ENCODE measurements around the gene KLK10. TPM values are rescaled to one million over a fixed set of nuclear protein-coding genes. Genes with fewer than 3 reads are reported as not detected.

Gene KLK10
- total and polyA plus RNA-seq, 2 donors (not counting 3 experiments of a cell fraction or from before 2014, with no cell fraction given): not detected

DNA sequence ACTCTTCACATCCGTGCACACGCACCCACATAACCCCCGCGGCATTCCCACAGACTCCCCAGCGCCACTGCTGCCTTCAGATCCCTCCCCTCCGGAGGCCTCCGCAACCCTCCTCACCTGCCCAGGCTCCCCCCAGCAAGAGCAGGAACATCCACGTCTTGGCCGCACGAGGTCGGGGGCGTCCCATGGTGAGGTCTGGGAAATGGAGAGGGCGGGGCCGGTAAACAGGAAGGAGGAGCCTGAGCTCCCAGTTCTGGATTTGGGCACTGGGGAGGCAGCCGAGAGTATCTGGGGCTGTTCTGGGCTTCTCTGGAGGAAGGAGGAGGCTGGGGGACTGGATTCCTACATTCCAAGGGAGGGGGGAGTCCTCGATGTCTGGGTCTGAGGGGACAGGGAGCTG is 18.5 kb downstream of the KLK10 start:
- FAIRE-seq: no peak
- no peak overlapping the region for H3K9ac ChIP-seq (replicated peaks; ENCODE audit: extremely low read depth, insufficient read depth, low read length)
- TF ChIP-seq POLR2AphosphoS5 (IDR thresholded peaks at IDR 0.05; ENCODE audit: insufficient read depth, low read depth, low read length) (no peak), MYC (IDR thresholded peaks at IDR 0.05; ENCODE audit: low read depth, low read length) (no peak), GATA2 (IDR thresholded peaks at IDR 0.05; ENCODE audit: insufficient read depth, insufficient read length, low read depth, low read length) (no peak), EZH2 (IDR thresholded peaks at IDR 0.05; ENCODE audit: borderline replicate concordance, low read depth, low read length, severe bottlenecking) (no peak), FOS (IDR thresholded peaks at IDR 0.05; ENCODE audit: borderline replicate concordance, insufficient read depth, low read length) (no peak), POLR2A (IDR thresholded peaks at IDR 0.05; ENCODE audit: low read depth, low read length) (no peak)
- no peaks in the 10 kb centered on the region for H3K9me1 ChIP-seq (replicated peaks; ENCODE audit: control insufficient read depth, extremely low read depth, insufficient read depth, low read length)
- CTCF ChIA-PET: no interaction called here
- H4K20me1 ChIP-seq (replicated peaks; ENCODE audit: control insufficient read depth, extremely low read depth, insufficient read depth, low read length): no peaks in the 10 kb centered on the region
- no peak overlapping the region for H3K4me3 ChIP-seq (replicated peaks in 1 of 3; ENCODE audit: insufficient read depth in 1 of 3, low read depth in 1 of 3, low read length in 3 of 3)
- intact Hi-C loops (cut with micrococcal nuclease): no loop called here
- DNase-seq (ENCODE audit: low read depth, low spot score): no peak
- no peaks in the 10 kb centered on the region for H3K79me2 ChIP-seq (ENCODE audit: control insufficient read depth, insufficient read depth, low read length)
- H3K27me3 ChIP-seq (ENCODE audit: control insufficient read depth in 2 of 2, insufficient read depth in 2 of 2, low read length in 2 of 2): no peaks in the 10 kb centered on the region
- dilution Hi-C loops (cut with MboI; ENCODE audit: extremely low pct_ligation_motif_present, low sequenced_read_pairs): no loop called here
- H3K4me2 ChIP-seq (ENCODE audit: insufficient read depth, low read length): no peak overlapping the region
- no peaks in the 10 kb centered on the region for H3K36me3 ChIP-seq (ENCODE audit: control insufficient read depth in 2 of 2, extremely low read depth in 1 of 2, insufficient read depth in 2 of 2, low read length in 2 of 2)
- no peak overlapping the region for H3K27ac ChIP-seq (ENCODE audit: insufficient read depth, low read depth, low read length)
- H3K4me1 ChIP-seq (ENCODE audit: control insufficient read depth, extremely low read depth, insufficient read depth, low read length): no peaks in the 10 kb centered on the region
- no peak overlapping the region for H2AFZ ChIP-seq (ENCODE audit: low read depth, low read length)
- no TSS peak for BruUV-seq (replicated peaks)
- no peaks in the 10 kb centered on the region for H3K9me3 ChIP-seq (replicated peaks; ENCODE audit: control insufficient read depth, insufficient read depth, low read length)
- POLR2A ChIA-PET: no interaction called here

DNA sequence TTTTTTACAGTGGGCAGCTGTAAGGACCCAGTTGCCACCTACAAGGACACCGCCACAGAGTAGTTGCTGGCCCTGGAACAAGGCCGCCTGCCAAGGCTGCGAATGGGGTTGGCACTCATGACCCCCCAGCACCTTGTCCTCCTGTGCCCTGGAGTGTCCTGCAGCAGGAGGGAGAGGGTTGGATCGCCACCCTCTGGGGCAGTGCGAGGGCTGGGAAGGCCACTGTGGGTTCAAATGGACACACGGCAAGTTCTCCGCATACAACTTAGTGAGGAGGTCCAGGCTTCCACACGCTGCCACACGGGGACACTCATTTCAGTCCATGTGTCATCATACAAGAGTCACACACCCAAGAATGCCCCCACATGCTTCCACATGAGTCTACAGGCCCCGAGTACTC is 19.1 kb downstream of the KLK10 start:
- Histone ChIP-seq H3K9ac (replicated peaks; ENCODE audit: extremely low read depth, insufficient read depth, low read length) (no peak overlapping the region), H4K20me1 (replicated peaks; ENCODE audit: control insufficient read depth, extremely low read depth, insufficient read depth, low read length) (no peaks in the 10 kb centered on the region), H3K9me1 (replicated peaks; ENCODE audit: control insufficient read depth, extremely low read depth, insufficient read depth, low read length) (no peaks in the 10 kb centered on the region), H3K27me3 (ENCODE audit: control insufficient read depth in 2 of 2, insufficient read depth in 2 of 2, low read length in 2 of 2) (no peaks in the 10 kb centered on the region), H3K4me2 (ENCODE audit: insufficient read depth, low read length) (no peak overlapping the region), H2AFZ (ENCODE audit: low read depth, low read length) (no peak overlapping the region), H3K9me3 (replicated peaks; ENCODE audit: control insufficient read depth, insufficient read depth, low read length) (no peaks in the 10 kb centered on the region), H3K79me2 (ENCODE audit: control insufficient read depth, insufficient read depth, low read length) (no peaks in the 10 kb centered on the region), H3K27ac (ENCODE audit: insufficient read depth, low read depth, low read length) (no peak overlapping the region), H3K36me3 (ENCODE audit: control insufficient read depth in 2 of 2, extremely low read depth in 1 of 2, insufficient read depth in 2 of 2, low read length in 2 of 2) (no peaks in the 10 kb centered on the region), H3K4me3 (replicated peaks in 1 of 3; ENCODE audit: insufficient read depth in 1 of 3, low read depth in 1 of 3, low read length in 3 of 3) (no peak overlapping the region), H3K4me1 (ENCODE audit: control insufficient read depth, extremely low read depth, insufficient read depth, low read length) (no peaks in the 10 kb centered on the region)
- no peak for DNase-seq (ENCODE audit: low read depth, low spot score)
- CTCF ChIA-PET: interaction anchor here (2.6 kb wide), 1 partner anchor 21 kb away, joined by 7 read pairs; no protein-coding TSS in a partner anchor
- no TSS peak for BruUV-seq (replicated peaks)
- dilution Hi-C loops (cut with MboI; ENCODE audit: extremely low pct_ligation_motif_present, low sequenced_read_pairs): no loop called here
- FAIRE-seq: no peak
- intact Hi-C loops (cut with micrococcal nuclease): no loop called here
- POLR2A ChIA-PET: no interaction called here
- TF ChIP-seq FOS (IDR thresholded peaks at IDR 0.05; ENCODE audit: borderline replicate concordance, insufficient read depth, low read length): no peak
- TF ChIP-seq EZH2 (IDR thresholded peaks at IDR 0.05; ENCODE audit: borderline replicate concordance, low read depth, low read length, severe bottlenecking): no peak
- no peak for TF ChIP-seq MYC (IDR thresholded peaks at IDR 0.05; ENCODE audit: low read depth, low read length)
- no peak for TF ChIP-seq GATA2 (IDR thresholded peaks at IDR 0.05; ENCODE audit: insufficient read depth, insufficient read length, low read depth, low read length)
- no peak for TF ChIP-seq POLR2A (IDR thresholded peaks at IDR 0.05; ENCODE audit: low read depth, low read length)
- TF ChIP-seq POLR2AphosphoS5 (IDR thresholded peaks at IDR 0.05; ENCODE audit: insufficient read depth, low read depth, low read length): no peak
- TF ChIP-seq, protein P1, sequence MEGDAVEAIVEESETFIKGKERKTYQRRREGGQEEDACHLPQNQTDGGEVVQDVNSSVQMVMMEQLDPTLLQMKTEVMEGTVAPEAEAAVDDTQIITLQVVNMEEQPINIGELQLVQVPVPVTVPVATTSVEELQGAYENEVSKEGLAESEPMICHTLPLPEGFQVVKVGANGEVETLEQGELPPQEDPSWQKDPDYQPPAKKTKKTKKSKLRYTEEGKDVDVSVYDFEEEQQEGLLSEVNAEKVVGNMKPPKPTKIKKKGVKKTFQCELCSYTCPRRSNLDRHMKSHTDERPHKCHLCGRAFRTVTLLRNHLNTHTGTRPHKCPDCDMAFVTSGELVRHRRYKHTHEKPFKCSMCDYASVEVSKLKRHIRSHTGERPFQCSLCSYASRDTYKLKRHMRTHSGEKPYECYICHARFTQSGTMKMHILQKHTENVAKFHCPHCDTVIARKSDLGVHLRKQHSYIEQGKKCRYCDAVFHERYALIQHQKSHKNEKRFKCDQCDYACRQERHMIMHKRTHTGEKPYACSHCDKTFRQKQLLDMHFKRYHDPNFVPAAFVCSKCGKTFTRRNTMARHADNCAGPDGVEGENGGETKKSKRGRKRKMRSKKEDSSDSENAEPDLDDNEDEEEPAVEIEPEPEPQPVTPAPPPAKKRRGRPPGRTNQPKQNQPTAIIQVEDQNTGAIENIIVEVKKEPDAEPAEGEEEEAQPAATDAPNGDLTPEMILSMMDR (IDR thresholded peaks at IDR 0.05; ENCODE audit: extremely low read depth in 1 of 2, insufficient read depth in 1 of 2, low read depth in 1 of 2, low read length in 2 of 2): no peak
- TF ChIP-seq, protein P2, sequence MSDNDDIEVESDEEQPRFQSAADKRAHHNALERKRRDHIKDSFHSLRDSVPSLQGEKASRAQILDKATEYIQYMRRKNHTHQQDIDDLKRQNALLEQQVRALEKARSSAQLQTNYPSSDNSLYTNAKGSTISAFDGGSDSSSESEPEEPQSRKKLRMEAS (IDR thresholded peaks at IDR 0.05; ENCODE audit: insufficient read depth, insufficient read length): no peak
- no peak for TF ChIP-seq JUN (IDR thresholded peaks at IDR 0.05; ENCODE audit: borderline replicate concordance, insufficient read depth, insufficient read length, low read depth)

Data from endothelial cell of umbilical vein (primary cell).